ENCODE data around the gene RIN3.

The RIN3 gene

DNA sequence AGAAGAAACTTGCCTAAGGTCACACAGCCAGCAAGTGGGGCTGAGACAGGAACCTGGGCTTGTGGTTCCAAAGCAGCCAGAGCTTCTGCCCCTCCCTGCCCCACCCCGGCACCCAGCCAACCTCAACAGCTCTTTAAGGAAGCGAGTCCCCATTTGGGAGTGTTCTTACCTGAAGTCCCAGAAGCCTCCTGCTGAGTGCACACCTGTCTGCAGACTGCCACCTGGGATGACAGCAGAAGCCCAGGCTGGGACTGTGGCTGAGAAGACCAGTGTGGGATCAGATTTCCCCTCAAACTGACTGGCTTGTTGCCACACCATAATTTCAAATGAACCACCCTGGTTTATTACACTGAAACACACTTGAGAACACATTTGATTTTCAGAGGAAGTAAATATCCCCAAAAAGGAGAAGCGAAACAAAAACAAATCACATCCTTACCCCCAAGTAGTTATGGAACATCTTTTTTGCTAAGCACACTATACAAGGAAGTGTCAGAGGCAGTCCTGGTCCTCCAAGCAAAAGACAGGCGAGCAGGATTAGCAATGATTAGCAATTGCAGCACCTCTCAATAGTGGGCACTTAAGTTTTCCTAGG is 6.3 kb upstream of the RIN3 start:
- no peak overlapping the region for H2AFZ ChIP-seq (ENCODE audit: low read length)
- H3K4me3 ChIP-seq (ENCODE audit: low read length), result no peak overlapping the region
- no peak overlapping the region; the same call in 1 of the 2 replicates for H3K27ac ChIP-seq (ENCODE audit: low read length)
- no peak for TF ChIP-seq EZH2phosphoT487 (IDR thresholded peaks at IDR 0.05; ENCODE audit: low read length)
- H3K4me2 ChIP-seq (ENCODE audit: low read depth, low read length), result no peak overlapping the region
- peak; percentile 9 for DNase-seq
- H3K9me2 ChIP-seq (replicated peaks; ENCODE audit: insufficient read depth, low read length), result no peaks in the 10 kb centered on the region
- H3K9ac ChIP-seq (ENCODE audit: low read length), result no peak overlapping the region
- no peaks in the 10 kb centered on the region for H3K36me3 ChIP-seq (replicated peaks; ENCODE audit: insufficient read depth, low read length)
- no peaks in the 10 kb centered on the region for H3F3A ChIP-seq (ENCODE audit: insufficient read depth, low read length)
- H3K79me2 ChIP-seq (ENCODE audit: low read length), result no peaks in the 10 kb centered on the region
- H4K20me1 ChIP-seq (ENCODE audit: insufficient read depth, low read length), result no peaks in the 10 kb centered on the region
- H3K9me3 ChIP-seq (replicated peaks; ENCODE audit: insufficient read depth, low read length), result no peaks in the 10 kb centered on the region
- 0 out of 2 replicates have a peak, but pooled peaks cover 7% of the 10 kb centered on the region for H3K4me1 ChIP-seq (ENCODE audit: low read length)
- H3K27me3 ChIP-seq (replicated peaks; ENCODE audit: insufficient read depth, low read length), result no peaks in the 10 kb centered on the region

DNA sequence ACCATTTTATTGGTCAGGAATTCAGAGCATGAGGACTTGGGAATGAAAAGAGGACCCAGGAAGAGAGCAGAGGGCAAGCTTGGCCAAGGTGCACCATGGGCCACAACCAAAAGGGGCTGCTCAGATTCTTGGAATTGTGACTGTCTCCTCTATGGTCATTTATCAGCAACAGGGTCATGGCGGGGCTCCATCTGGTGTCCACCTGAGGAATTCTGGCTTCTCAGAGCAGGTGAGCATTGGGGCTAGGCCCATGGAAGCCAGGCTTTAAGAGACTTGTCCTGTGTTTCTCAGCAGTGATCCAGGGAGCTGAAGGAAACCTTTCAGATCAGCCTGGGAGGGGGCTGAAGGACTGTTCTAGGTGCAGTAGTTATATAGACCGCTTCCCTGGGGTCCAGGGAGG is 2.6 kb upstream of the RIN3 start:
- TF ChIP-seq, protein P1, sequence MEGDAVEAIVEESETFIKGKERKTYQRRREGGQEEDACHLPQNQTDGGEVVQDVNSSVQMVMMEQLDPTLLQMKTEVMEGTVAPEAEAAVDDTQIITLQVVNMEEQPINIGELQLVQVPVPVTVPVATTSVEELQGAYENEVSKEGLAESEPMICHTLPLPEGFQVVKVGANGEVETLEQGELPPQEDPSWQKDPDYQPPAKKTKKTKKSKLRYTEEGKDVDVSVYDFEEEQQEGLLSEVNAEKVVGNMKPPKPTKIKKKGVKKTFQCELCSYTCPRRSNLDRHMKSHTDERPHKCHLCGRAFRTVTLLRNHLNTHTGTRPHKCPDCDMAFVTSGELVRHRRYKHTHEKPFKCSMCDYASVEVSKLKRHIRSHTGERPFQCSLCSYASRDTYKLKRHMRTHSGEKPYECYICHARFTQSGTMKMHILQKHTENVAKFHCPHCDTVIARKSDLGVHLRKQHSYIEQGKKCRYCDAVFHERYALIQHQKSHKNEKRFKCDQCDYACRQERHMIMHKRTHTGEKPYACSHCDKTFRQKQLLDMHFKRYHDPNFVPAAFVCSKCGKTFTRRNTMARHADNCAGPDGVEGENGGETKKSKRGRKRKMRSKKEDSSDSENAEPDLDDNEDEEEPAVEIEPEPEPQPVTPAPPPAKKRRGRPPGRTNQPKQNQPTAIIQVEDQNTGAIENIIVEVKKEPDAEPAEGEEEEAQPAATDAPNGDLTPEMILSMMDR (IDR thresholded peaks at IDR 0.05; ENCODE audit: low read length), result no peak
- no peak for TF ChIP-seq EZH2 (optimal IDR thresholded peaks at IDR 0.05; ENCODE audit: low read depth, low read length)
- TF ChIP-seq EZH2phosphoT487 (IDR thresholded peaks at IDR 0.05; ENCODE audit: low read length), result no peak

DNA sequence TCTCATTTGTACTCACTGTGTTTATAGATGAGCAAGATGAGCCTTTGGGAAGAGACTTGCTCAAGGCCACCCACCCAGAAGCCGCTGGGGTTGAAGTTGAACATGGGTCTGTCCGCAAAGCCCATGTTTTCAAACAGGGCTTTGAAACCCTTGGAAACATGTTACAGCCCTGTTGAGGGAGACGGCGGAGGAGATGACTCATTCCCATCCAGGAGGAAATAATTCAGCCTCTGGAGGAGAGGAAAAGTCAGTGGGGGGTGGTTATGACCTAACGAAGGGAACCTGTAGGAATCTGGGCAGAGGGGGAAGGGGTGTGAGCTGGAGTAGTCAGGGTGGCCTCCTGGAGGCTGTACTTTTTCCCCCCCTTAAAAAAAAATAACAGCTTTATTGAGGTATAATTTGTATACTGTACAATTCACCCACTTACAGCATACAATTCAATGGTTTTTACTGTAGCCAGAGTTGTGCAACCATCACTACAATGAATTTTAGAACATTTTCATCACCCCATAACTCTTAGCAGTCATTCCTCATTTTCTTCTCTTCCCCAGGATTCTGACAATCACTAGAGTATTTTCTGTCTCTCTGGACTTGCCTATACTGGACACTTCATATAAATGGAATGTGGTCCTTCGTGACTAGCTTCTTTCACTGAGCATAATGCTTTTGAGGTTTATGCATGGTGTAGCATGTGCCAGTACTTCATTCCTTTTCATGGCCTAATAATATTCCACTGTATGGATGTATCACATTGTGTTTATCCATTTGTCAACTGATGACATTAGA is 1.9 kb upstream of the RIN3 start:
- no peak for DNase-seq
- Histone ChIP-seq H3K9me3 (replicated peaks; ENCODE audit: insufficient read depth, low read length) (no peaks in the 10 kb centered on the region), H3K36me3 (replicated peaks; ENCODE audit: insufficient read depth, low read length) (no peaks in the 10 kb centered on the region), H3K27ac (ENCODE audit: low read length) (no peak overlapping the region), H3K4me1 (ENCODE audit: low read length) (0 out of 2 replicates have a peak, but pooled peaks cover 4% of the 10 kb centered on the region), H4K20me1 (ENCODE audit: insufficient read depth, low read length) (no peaks in the 10 kb centered on the region), H3K9me2 (replicated peaks; ENCODE audit: insufficient read depth, low read length) (no peaks in the 10 kb centered on the region), H2AFZ (ENCODE audit: low read length) (no peak overlapping the region), H3K27me3 (replicated peaks; ENCODE audit: insufficient read depth, low read length) (peaks cover 11% of the 10 kb centered on the region), H3K79me2 (ENCODE audit: low read length) (no peaks in the 10 kb centered on the region), H3F3A (ENCODE audit: insufficient read depth, low read length) (no peaks in the 10 kb centered on the region), H3K9ac (ENCODE audit: low read length) (no peak overlapping the region), H3K4me3 (ENCODE audit: low read length) (no peak overlapping the region), H3K4me2 (ENCODE audit: low read depth, low read length) (no peak overlapping the region)
- TF ChIP-seq, protein P1 (IDR thresholded peaks at IDR 0.05; ENCODE audit: low read length), result no peak

More for the DNA sequence above, 2.6 kb upstream of the RIN3 start:
- no peaks in the 10 kb centered on the region for H4K20me1 ChIP-seq (ENCODE audit: insufficient read depth, low read length)
- H3K9me2 ChIP-seq (replicated peaks; ENCODE audit: insufficient read depth, low read length), result no peaks in the 10 kb centered on the region
- H3K4me1 ChIP-seq (ENCODE audit: low read length), result 0 out of 2 replicates have a peak, but pooled peaks cover 7% of the 10 kb centered on the region
- H2AFZ ChIP-seq (ENCODE audit: low read length), result no peak overlapping the region
- peaks cover 11% of the 10 kb centered on the region for H3K27me3 ChIP-seq (replicated peaks; ENCODE audit: insufficient read depth, low read length)
- no peaks in the 10 kb centered on the region for H3K36me3 ChIP-seq (replicated peaks; ENCODE audit: insufficient read depth, low read length)
- H3F3A ChIP-seq (ENCODE audit: insufficient read depth, low read length), result no peaks in the 10 kb centered on the region
- H3K4me2 ChIP-seq (ENCODE audit: low read depth, low read length), result no peak overlapping the region
- H3K27ac ChIP-seq (ENCODE audit: low read length), result no peak overlapping the region
- no peaks in the 10 kb centered on the region for H3K79me2 ChIP-seq (ENCODE audit: low read length)
- DNase-seq, result no peak
- no peak overlapping the region for H3K4me3 ChIP-seq (ENCODE audit: low read length)
- H3K9ac ChIP-seq (ENCODE audit: low read length), result no peak overlapping the region
- H3K9me3 ChIP-seq (replicated peaks; ENCODE audit: insufficient read depth, low read length), result no peaks in the 10 kb centered on the region

- TF ChIP-seq, protein P1 (IDR thresholded peaks at IDR 0.05; ENCODE audit: low read length), result no peak
- TF ChIP-seq EZH2phosphoT487 (IDR thresholded peaks at IDR 0.05; ENCODE audit: low read length) (no peak), EZH2 (optimal IDR thresholded peaks at IDR 0.05; ENCODE audit: low read depth, low read length) (no peak)
- H3K9me2 ChIP-seq (replicated peaks; ENCODE audit: insufficient read depth, low read length), result no peaks in the 10 kb centered on the region
- H3K4me2 ChIP-seq (ENCODE audit: low read depth, low read length), result no peak overlapping the region
- no peak overlapping the region for H3K4me3 ChIP-seq (ENCODE audit: low read length)
- peaks cover 11% of the 10 kb centered on the region for H3K27me3 ChIP-seq (replicated peaks; ENCODE audit: insufficient read depth, low read length)
- H3K9me3 ChIP-seq (replicated peaks; ENCODE audit: insufficient read depth, low read length), result no peaks in the 10 kb centered on the region
- no peak overlapping the region for H2AFZ ChIP-seq (ENCODE audit: low read length)
- H3F3A ChIP-seq (ENCODE audit: insufficient read depth, low read length), result no peaks in the 10 kb centered on the region
- H3K27ac ChIP-seq (ENCODE audit: low read length), result no peak overlapping the region
- H3K36me3 ChIP-seq (replicated peaks; ENCODE audit: insufficient read depth, low read length), result no peaks in the 10 kb centered on the region
- H3K4me1 ChIP-seq (ENCODE audit: low read length), result no peaks in the 10 kb centered on the region
- no peak for DNase-seq
- H3K9ac ChIP-seq (ENCODE audit: low read length), result no peak overlapping the region
- H4K20me1 ChIP-seq (ENCODE audit: insufficient read depth, low read length), result no peaks in the 10 kb centered on the region
- H3K79me2 ChIP-seq (ENCODE audit: low read length), result no peaks in the 10 kb centered on the region
Observed at GRCh38 chr14:92512807-92513203, 776 bp upstream of the RIN3 start.
